HG02571 (cell line): ENCODE measurements around the gene GPR139.

Experiments used
- ATAC-seq: cut with Tn5 transposase; IDR thresholded peaks from one replicate; pipeline ENCODE4 v1.9.1; 2021; ENCODE audit warnings: mild to moderate bottlenecking, moderate library complexity; ENCODE audit not compliant: unreplicated experiment

The GPR139 gene

DNA sequence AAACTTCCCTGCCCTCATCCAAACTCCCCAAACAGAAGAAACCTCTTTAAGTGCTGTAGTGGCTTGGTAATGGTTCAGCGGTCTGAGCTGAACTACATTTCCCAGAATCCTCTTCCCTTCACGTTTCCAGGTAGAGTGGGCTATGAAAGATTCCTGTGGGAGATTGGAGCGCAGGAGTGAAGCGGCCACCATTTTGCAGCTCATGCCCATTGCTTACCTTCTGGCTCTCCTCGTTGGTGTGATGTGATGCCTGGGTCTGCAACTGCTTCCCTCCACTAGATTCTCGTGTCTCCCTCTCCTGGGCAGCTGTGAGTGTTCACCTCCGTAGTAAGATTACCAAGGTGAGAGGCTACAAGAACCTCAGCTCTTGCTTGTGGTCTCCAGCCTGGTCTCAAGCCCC, 82.1 kb downstream of the GPR139 start:
- ATAC-seq, result no peak

- no peak for ATAC-seq
These were observed 89.6 kb downstream of the GPR139 start for GRCh38 chr16:19984135-19984534.
